PC-3 (cell line): ENCODE measurements around the gene BLM. TPM values are rescaled to one million over a fixed set of nuclear protein-coding genes. Genes with fewer than 3 reads are reported as not detected.

Experiments used
- ATAC-seq: fragments of 200-7000 bp; cut with Tn5 transposase; 2 replicates; pipeline ENCODE4 v1.9.1; 2020; ENCODE audit warnings: mild to moderate bottlenecking, moderate library complexity
- BruUV-seq: library from RNA; stranded (reverse); fragments of 400-500 nt; replicated peaks from 2 replicates; lab custom pipeline; 2021; lab: Mats Ljungman, UMichigan
- CTCF ChIA-PET: fragments of 300-600 bp; sonication (Branson Sonifier 250); formaldehyde crosslinking; loops from one replicate; lab custom pipeline; 2022; ENCODE audit warnings: antibody characterized with exemption; lab: Charles Lee
- POLR2A ChIA-PET: fragments of 300-600 bp; sonication (Branson Sonifier 250); formaldehyde crosslinking; loops from one replicate; lab custom pipeline; 2022; ENCODE audit warnings: antibody characterized with exemption; ENCODE audit not compliant: unreplicated experiment; lab: Charles Lee
- DNase-seq: peaks from one replicate; pipeline ENCODE4 v3.0.0-alpha.2; 2015
- H2AFZ ChIP-seq: fragments of 300-600 bp; sonication (generic); 2 replicates; pipeline ENCODE4 v1.6.0; 2016; ENCODE audit warnings: antibody characterized with exemption, low read length
- H3F3A ChIP-seq: fragments of 300-600 bp; sonication (generic); one replicate; pipeline ENCODE4 v1.6.0; 2017; ENCODE audit warnings: antibody characterized with exemption, low read length, control low read depth, mild to moderate bottlenecking; ENCODE audit not compliant: unreplicated experiment
- H3K27ac ChIP-seq: fragments of 300-600 bp; sonication (generic); 2 replicates; pipeline ENCODE4 v1.5.1; 2016; ENCODE audit warnings: mild to moderate bottlenecking, low read length
- H3K27me3 ChIP-seq: fragments of 300-600 bp; sonication (generic); 2 replicates; pipeline ENCODE4 v1.6.1; 2016; ENCODE audit warnings: low read length, mixed read lengths
- H3K36me3 ChIP-seq: fragments of 300-600 bp; sonication (generic); 2 replicates; pipeline ENCODE4 v1.6.1; 2016; ENCODE audit warnings: low read depth, mixed run types, low read length, mixed read lengths
- H3K4me1 ChIP-seq: fragments of 300-600 bp; sonication (generic); 2 replicates; pipeline ENCODE4 v1.5.1; 2016; ENCODE audit warnings: low read length; ENCODE audit not compliant: insufficient read depth
- H3K4me2 ChIP-seq: fragments of 300-600 bp; sonication (generic); 2 replicates; pipeline ENCODE4 v1.6.0; 2016; ENCODE audit warnings: low read length
- H3K4me3 ChIP-seq: fragments of 300-600 bp; sonication (generic); 2 replicates; pipeline ENCODE4 v1.5.1; 2016; ENCODE audit warnings: mild to moderate bottlenecking, low read length, mixed read lengths
- H3K79me2 ChIP-seq: fragments of 300-600 bp; sonication (generic); 2 replicates; pipeline ENCODE4 v1.6.1; 2017; ENCODE audit warnings: low read length, mixed read lengths
- H3K9ac ChIP-seq: fragments of 300-600 bp; sonication (generic); 2 replicates; pipeline ENCODE4 v1.6.0; 2016; ENCODE audit warnings: mild to moderate bottlenecking, low read length
- H3K9me2 ChIP-seq: fragments of 300-600 bp; sonication (generic); replicated peaks from 2 replicates; pipeline ENCODE4 v1.6.1; 2016; ENCODE audit warnings: mixed run types, low read length, mixed read lengths
- H3K9me3 ChIP-seq: fragments of 300-600 bp; sonication (generic); 2 replicates; pipeline ENCODE4 v1.6.1; 2016; ENCODE audit warnings: low read length, mixed read lengths
- H4K20me1 ChIP-seq: fragments of 300-600 bp; sonication (generic); 2 replicates; pipeline ENCODE4 v1.6.1; 2016; ENCODE audit warnings: low read length, mixed read lengths
- CTCF ChIP-seq: fragments of 300-600 bp; sonication (generic); conservative IDR thresholded peaks from 2 replicates; pipeline ENCODE4 v1.5.1; 2017; ENCODE audit warnings: antibody characterized with exemption, low read depth, mild to moderate bottlenecking, low read length
- EZH2 ChIP-seq: fragments of 300-600 bp; sonication (generic); IDR thresholded peaks from one replicate; pipeline ENCODE4 v1.6.1; 2017; ENCODE audit warnings: antibody characterized with exemption, mild to moderate bottlenecking, low read length; ENCODE audit not compliant: unreplicated experiment
- EZH2phosphoT487 ChIP-seq: fragments of 300-600 bp; sonication (generic); IDR thresholded peaks from 2 replicates; pipeline ENCODE4 v1.6.1; 2018; ENCODE audit warnings: mild to moderate bottlenecking, antibody characterized with exemption, low read length, borderline replicate concordance
- intact Hi-C: fragments of 100-400 bp; cut with micrococcal nuclease; formaldehyde crosslinking; loops from 2 replicates; pipeline ENCODE4 v1.9.0; 2023
- total RNA-seq: library from RNA; depleted of rRNA; stranded (reverse); fragments of >200 nt; gene quantifications from 2 replicates; pipeline ENCODE4 v1.2.3, GENCODE V29; 2014

The BLM gene
- total RNA-seq, 1 experiment from 2014 or later, result 18.7 TPM

GRCh38 chr15:90761629-90762028, 44.5 kb downstream of the BLM start:
- intact Hi-C loops, result no loop called here
- Histone ChIP-seq H3K4me3 (no peak overlapping the region), H3K27ac (no peak overlapping the region), H3F3A (no peaks in the 10 kb centered on the region), H3K27me3 (no peaks in the 10 kb centered on the region), H2AFZ (no peak overlapping the region), H3K9me2 (no peaks in the 10 kb centered on the region), H4K20me1 (no peaks in the 10 kb centered on the region), H3K4me1 (no peaks in the 10 kb centered on the region), H3K4me2 (no peak overlapping the region), H3K79me2 (no peaks in the 10 kb centered on the region), H3K9me3 (no peaks in the 10 kb centered on the region), H3K36me3 (peaks cover 2% of the 10 kb centered on the region), H3K9ac (no peak overlapping the region)
- TF ChIP-seq EZH2 (no peak), CTCF (no peak), EZH2phosphoT487 (no peak)
- ChIA-PET CTCF (no interaction called here), POLR2A (no interaction called here)
- DNase-seq (no peak), ATAC-seq (no peak)
- no TSS peak for BruUV-seq

GRCh38 chr15:90762109-90762508, 45.0 kb downstream of the BLM start:
- TF ChIP-seq EZH2phosphoT487, result no peak
- TF ChIP-seq CTCF, result no peak
- no peak for TF ChIP-seq EZH2
- ChIA-PET CTCF (no interaction called here), POLR2A (no interaction called here)
- H3K4me1 ChIP-seq, result no peaks in the 10 kb centered on the region
- no peak overlapping the region for H2AFZ ChIP-seq
- no peak overlapping the region for H3K27ac ChIP-seq
- no peaks in the 10 kb centered on the region for H3K9me2 ChIP-seq
- no peak overlapping the region for H3K4me2 ChIP-seq
- H3K36me3 ChIP-seq, result peaks cover 2% of the 10 kb centered on the region
- H3K9ac ChIP-seq, result no peak overlapping the region
- intact Hi-C loops, result no loop called here
- H3K4me3 ChIP-seq, result no peak overlapping the region
- DNase-seq (no peak), ATAC-seq (no peak)
- H3K9me3 ChIP-seq, result no peaks in the 10 kb centered on the region
- H3F3A ChIP-seq, result no peaks in the 10 kb centered on the region
- no TSS peak for BruUV-seq
- no peaks in the 10 kb centered on the region for H4K20me1 ChIP-seq
- no peaks in the 10 kb centered on the region for H3K79me2 ChIP-seq
- no peaks in the 10 kb centered on the region for H3K27me3 ChIP-seq

- Histone ChIP-seq H3K4me2 (no peak overlapping the region), H2AFZ (no peak overlapping the region), H3K4me1 (no peaks in the 10 kb centered on the region), H3K27me3 (no peaks in the 10 kb centered on the region), H3K9me2 (no peaks in the 10 kb centered on the region), H3K36me3 (peaks cover 2% of the 10 kb centered on the region), H4K20me1 (no peaks in the 10 kb centered on the region), H3K4me3 (no peak overlapping the region), H3K79me2 (no peaks in the 10 kb centered on the region), H3K9ac (no peak overlapping the region), H3K9me3 (no peaks in the 10 kb centered on the region), H3F3A (no peaks in the 10 kb centered on the region), H3K27ac (no peak overlapping the region)
- BruUV-seq, result no TSS peak
- DNase-seq (no peak), ATAC-seq (no peak)
- TF ChIP-seq EZH2phosphoT487 (no peak), CTCF (no peak), EZH2 (no peak)
- intact Hi-C loops, result no loop called here
- ChIA-PET CTCF (interaction anchor here (0.6 kb wide), 1 partner anchor 162 kb away, joined by 3 read pairs; no protein-coding TSS in a partner anchor), POLR2A (no interaction called here)
Observed at GRCh38 chr15:90763366-90764099, 46.4 kb downstream of the BLM start.
